ENCODE data around the gene DGAT2L6. TPM values are rescaled to one million over a fixed set of nuclear protein-coding genes. Genes with fewer than 3 reads are reported as not detected.
"Not testable (repeated sequence)": the region's sequence is repeated elsewhere in the genome, so short reads cannot be mapped to it uniquely, and the experiment has no call there.

Gene DGAT2L6
- total RNA-seq, 6 experiments from 2014 or later, result not detected

DNA sequence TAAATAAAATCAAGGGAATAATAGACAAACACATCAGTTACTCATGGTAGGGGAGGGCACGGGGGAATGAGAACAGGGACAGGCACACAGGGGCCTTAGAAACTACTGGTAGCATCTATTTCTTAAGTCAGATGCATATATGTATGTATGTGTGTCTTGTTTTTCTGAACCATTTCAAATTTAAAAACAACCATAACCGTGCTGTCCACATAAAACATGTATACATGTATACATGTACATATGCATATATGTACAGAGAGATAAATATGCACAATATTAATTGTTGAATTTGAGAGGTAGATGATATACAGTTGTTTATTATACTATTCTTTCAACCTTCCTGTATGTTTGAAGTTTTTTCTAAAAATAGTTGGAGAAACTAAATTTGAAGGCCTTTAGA, 49.4 kb downstream of the DGAT2L6 start:
- no peaks in the 10 kb centered on the region for H3K36me3 Mint-ChIP-seq (ENCODE audit: low read depth)
- no peaks in the 10 kb centered on the region for H3K9me3 Mint-ChIP-seq
- TF ChIP-seq, protein P1, sequence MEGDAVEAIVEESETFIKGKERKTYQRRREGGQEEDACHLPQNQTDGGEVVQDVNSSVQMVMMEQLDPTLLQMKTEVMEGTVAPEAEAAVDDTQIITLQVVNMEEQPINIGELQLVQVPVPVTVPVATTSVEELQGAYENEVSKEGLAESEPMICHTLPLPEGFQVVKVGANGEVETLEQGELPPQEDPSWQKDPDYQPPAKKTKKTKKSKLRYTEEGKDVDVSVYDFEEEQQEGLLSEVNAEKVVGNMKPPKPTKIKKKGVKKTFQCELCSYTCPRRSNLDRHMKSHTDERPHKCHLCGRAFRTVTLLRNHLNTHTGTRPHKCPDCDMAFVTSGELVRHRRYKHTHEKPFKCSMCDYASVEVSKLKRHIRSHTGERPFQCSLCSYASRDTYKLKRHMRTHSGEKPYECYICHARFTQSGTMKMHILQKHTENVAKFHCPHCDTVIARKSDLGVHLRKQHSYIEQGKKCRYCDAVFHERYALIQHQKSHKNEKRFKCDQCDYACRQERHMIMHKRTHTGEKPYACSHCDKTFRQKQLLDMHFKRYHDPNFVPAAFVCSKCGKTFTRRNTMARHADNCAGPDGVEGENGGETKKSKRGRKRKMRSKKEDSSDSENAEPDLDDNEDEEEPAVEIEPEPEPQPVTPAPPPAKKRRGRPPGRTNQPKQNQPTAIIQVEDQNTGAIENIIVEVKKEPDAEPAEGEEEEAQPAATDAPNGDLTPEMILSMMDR (IDR thresholded peaks at IDR 0.05), result no peak
- H3K27ac Mint-ChIP-seq, result no peak overlapping the region
- H3K27me3 Mint-ChIP-seq (ENCODE audit: insufficient read depth), result no peaks in the 10 kb centered on the region
- H3K4me1 Mint-ChIP-seq (ENCODE audit: low read depth), result no peaks in the 10 kb centered on the region
- no peak for DNase-seq
- H3K4me3 Mint-ChIP-seq, result no peak overlapping the region

DNA sequence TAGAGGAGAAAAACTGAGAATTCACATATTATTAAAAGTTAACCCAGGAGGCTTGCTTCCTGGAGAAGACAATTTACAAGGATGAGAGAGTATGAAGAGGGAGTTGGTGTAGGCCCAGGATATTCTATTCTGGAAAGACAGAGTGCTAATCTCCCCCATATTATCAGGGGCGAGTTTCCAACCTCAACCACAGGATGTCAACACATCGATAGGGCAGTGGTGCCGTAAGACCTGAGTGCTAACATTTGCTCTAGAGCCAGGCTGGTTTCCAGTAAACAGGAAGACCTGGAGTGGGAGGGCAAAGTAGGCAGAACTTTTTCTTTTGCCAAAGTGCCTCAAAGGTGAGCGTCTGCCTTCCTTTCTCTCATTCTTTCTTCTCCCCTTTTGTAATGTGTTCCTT, 54.4 kb downstream of the DGAT2L6 start:
- no peak overlapping the region for H3K4me3 Mint-ChIP-seq
- DNase-seq, result no peak
- H3K4me1 Mint-ChIP-seq (ENCODE audit: low read depth), result no peaks in the 10 kb centered on the region
- no peaks in the 10 kb centered on the region for H3K36me3 Mint-ChIP-seq (ENCODE audit: low read depth)
- TF ChIP-seq, protein P1 (IDR thresholded peaks at IDR 0.05), result no peak
- no peaks in the 10 kb centered on the region for H3K9me3 Mint-ChIP-seq
- peaks cover under 1% of the 10 kb centered on the region for H3K27me3 Mint-ChIP-seq (ENCODE audit: insufficient read depth)
- no peak overlapping the region for H3K27ac Mint-ChIP-seq

DNA sequence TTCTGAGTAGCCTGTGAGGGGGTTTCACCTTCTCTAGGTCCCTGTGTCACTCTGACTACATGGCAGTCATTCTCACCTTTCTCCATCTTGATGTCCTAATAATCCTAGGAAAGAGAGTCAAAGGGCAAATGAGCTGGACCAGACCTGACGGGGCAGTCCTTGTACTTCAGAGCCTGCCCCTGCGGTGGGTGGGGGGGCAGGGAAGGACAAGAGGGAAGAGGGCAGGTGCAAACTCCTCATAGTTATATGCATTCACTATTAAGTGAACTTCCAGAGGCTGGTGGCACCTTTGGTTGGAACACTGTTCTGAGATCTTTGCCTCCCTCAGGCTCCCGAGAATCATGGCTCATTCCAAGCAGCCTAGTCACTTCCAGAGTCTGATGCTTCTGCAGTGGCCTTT, 57.1 kb downstream of the DGAT2L6 start, which contains the start of gene AWAT1:
AWAT1 (plus strand) TSS at position 301 of the 400 bp plus-strand sequence; CDS start at position 342, 41 bp downstream.
- H3K36me3 Mint-ChIP-seq (ENCODE audit: low read depth), result no peaks in the 10 kb centered on the region
- H3K9me3 Mint-ChIP-seq, result no peaks in the 10 kb centered on the region
- DNase-seq, result no peak

DNA sequence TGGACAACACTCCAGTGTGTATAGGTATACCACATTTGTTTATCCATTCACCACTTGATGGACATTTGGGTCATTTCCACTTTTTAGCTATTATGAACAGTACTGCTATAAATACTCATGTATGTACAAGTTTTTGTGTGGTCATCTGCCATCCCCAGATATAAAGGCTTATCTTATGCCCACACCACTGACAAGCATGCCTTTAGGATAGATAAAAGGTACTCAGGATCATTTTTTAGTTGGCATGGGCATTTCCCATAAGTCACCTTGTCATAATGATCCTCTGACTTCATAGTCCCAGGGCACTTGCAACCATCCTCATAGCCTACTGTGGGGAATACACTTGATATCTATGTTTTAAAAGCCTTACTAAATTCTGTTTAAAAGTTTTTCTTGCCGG, 63.5 kb downstream of the DGAT2L6 start:
- Mint-ChIP-seq H3K4me1 (ENCODE audit: low read depth) (no peaks in the 10 kb centered on the region; the same call in 1 of the 2 replicates), H3K4me3 (no peak overlapping the region)
- TF ChIP-seq, protein P1 (IDR thresholded peaks at IDR 0.05), result no peak

More for the DNA sequence above, 57.1 kb downstream of the DGAT2L6 start, which contains the start of gene AWAT1:
- peaks cover 3% of the 10 kb centered on the region for H3K27me3 Mint-ChIP-seq (ENCODE audit: insufficient read depth)
- TF ChIP-seq, protein P1 (IDR thresholded peaks at IDR 0.05), result no peak
- H3K4me3 Mint-ChIP-seq, result no peak within 1 kb of the TSS
- no peaks in the 10 kb centered on the region for H3K4me1 Mint-ChIP-seq (ENCODE audit: low read depth)
- H3K27ac Mint-ChIP-seq, result no peak within 1 kb of the TSS

DNA sequence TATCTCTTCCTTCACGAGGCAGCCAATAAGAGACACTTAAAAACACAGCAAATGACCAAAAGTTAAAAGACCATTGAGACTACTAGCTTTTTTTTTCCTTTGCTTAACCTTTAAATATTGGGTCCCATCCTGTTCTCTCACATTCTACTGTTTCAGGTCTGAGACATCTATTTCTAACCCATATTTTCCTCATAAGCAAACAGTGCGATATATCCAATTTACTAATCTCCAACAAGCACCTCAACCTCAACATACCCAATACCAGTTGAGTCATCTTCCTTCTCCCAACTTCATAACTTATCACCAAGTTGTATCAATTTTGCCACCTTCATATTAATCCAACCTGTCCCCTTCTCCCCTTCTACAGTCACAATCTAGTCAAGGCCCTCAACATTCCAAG, 64.2 kb downstream of the DGAT2L6 start:
- no peaks in the 10 kb centered on the region; the same call in 1 of the 2 replicates for H3K4me1 Mint-ChIP-seq (ENCODE audit: low read depth)
- H3K27ac Mint-ChIP-seq, result no peak overlapping the region
- H3K9me3 Mint-ChIP-seq, result no peaks in the 10 kb centered on the region
- TF ChIP-seq, protein P1 (IDR thresholded peaks at IDR 0.05), result no peak
- no peaks in the 10 kb centered on the region for H3K36me3 Mint-ChIP-seq (ENCODE audit: low read depth)
- no peak overlapping the region for H3K4me3 Mint-ChIP-seq
- DNase-seq, result no peak
- peaks cover 6% of the 10 kb centered on the region for H3K27me3 Mint-ChIP-seq (ENCODE audit: insufficient read depth)

More for the DNA sequence above, 63.5 kb downstream of the DGAT2L6 start:
- H3K27ac Mint-ChIP-seq, result no peak overlapping the region
- H3K9me3 Mint-ChIP-seq, result no peaks in the 10 kb centered on the region
- DNase-seq, result no peak
- no peaks in the 10 kb centered on the region for H3K36me3 Mint-ChIP-seq (ENCODE audit: low read depth)
- peaks cover 6% of the 10 kb centered on the region for H3K27me3 Mint-ChIP-seq (ENCODE audit: insufficient read depth)

DNA sequence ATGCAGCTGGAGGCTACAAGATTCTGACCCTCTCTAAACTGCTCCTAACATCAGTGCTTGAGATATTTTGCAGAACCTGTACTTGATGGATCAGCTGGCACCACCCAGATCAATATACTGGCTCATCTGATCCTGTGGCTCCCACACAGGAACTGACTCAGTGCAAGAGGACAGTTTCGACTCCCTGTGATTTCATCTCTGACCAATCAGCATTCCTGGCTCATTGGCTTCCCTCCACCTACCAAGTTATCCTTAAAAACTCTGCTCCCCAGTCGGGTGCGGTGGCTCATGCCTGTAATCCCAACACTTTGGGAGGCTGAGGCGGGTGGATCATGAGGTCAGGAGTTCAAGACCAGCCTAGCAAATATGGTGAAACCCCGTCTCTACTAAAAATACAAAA, 66.3 kb downstream of the DGAT2L6 start:
- not testable (repeated sequence) for H3K27me3 Mint-ChIP-seq (ENCODE audit: insufficient read depth); H3K36me3 Mint-ChIP-seq (ENCODE audit: low read depth); H3K9me3 Mint-ChIP-seq; DNase-seq; H3K4me1 Mint-ChIP-seq (ENCODE audit: low read depth); H3K4me3 Mint-ChIP-seq; H3K27ac Mint-ChIP-seq

Data from HFFc6 (cell line).